NCI-H187 treated with DMSO at 0.1 percent for 48 hours (cell line): ENCODE data around the gene DGAT2.

Experiments
- DNase-seq: peaks from one replicate; lab custom pipeline; 2025; lab: John Stamatoyannopoulos, UW

Gene DGAT2

DNA sequence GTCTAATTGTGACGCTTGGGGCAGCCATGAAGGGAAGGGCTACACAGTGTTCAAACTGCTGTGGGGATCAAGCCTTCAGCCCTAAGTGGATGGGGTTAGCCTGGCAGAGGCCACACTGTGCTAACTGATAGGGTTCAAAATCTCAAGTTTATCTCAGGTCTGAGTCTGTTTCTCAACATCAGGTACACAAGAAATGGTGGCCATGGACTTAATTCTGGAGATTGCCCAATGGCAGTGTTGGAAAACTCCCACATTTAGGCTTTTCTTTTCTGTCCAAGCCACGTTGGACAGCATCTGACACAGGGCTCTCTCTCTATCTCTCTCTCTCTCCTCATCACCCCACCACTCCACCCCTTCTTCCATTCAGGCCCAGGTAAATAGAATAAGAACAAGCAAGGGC is 10.9 kb upstream of the DGAT2 start:
- DNase-seq = no peak

- no peak for DNase-seq
These were observed 8.7 kb upstream of the DGAT2 start for GRCh38 chr11:75759832-75760231.

GRCh38 chr11:75760243-75760642 is 8.3 kb upstream of the DGAT2 start:
- DNase-seq = no peak

GRCh38 chr11:75760710-75761493 is 7.7 kb upstream of the DGAT2 start:
- DNase-seq = no peak

GRCh38 chr11:75762158-75762557 is 6.4 kb upstream of the DGAT2 start:
- no peak for DNase-seq

DNA sequence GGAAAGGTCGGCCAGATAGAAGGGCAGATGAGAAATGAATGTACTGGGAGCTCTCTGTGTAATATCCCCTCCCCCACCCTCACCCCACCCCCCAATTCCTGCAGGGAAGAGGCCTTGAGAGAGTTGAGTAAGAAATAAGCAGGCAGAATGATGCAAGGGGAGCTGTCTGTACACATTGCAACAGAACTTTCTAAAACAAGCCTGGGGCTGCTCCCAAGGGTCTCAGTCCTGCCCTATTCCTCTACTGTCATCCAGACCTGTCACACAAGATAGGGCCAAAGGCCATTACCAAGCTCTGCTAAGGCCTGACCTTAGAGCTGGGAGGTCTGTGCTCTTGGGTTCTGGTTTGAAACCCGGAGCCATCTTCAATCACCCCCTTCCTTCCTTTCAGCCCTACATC is 5.7 kb upstream of the DGAT2 start:
- no peak for DNase-seq

GRCh38 chr11:75763846-75764245 is 4.7 kb upstream of the DGAT2 start:
- no peak for DNase-seq

- DNase-seq = no peak
These were observed 3.5 kb upstream of the DGAT2 start for GRCh38 chr11:75765116-75765515.

DNA sequence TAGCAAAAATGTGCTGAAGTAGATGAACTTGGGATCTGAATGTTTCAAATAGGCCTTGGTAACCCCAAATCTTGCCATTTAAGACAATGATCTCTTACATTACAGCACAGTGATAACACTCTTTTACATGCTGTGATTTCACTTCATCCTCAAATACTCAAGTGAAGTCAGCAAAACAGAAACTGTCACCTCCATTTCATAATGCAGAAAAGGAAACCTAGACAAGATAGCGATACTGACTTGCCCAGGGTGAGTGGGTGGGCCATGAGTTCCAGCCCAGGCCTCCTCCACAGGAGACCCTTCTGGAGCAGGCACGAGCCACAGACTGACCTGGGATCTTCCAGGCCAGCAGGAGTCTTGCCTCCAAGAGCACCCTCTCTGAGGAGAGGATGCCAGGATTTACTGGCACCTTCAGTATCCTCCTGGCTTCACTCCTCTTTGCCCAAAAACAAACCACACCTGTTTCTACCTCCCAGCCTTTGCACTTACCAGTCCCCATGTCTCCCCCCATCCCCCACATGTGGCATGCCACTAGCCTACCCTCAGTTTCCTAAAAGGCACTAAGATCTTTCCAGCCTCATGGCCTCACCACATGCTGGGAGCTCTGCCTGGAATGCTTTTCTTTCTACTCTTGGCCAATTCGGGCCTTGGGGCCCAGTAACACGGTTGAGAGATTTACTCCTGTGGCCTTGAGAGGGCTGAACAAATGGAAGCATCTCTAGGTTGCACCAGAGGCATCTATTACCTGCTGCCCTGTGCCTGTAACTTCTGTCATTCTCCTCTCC is 1.9 kb upstream of the DGAT2 start:
- DNase-seq = no peak

GRCh38 chr11:75767228-75767572 is 1.4 kb upstream of the DGAT2 start:
- DNase-seq = no peak

DNA sequence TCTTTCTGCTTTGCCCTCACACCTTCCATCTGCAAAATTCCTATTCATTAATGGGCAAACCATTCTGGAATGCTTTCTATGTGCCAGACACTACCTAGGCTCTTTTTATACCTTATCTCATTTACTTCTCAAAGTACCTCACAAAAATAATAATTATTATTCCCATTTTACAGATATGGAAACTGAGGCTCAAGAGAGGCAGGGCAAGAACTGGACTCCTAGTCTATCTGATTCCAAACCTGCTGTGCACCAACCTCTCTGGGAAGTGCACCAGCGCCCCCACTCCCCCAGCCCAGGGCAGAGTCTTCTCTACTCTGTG is 826 bp upstream of the DGAT2 start:
- DNase-seq = no peak

DNA sequence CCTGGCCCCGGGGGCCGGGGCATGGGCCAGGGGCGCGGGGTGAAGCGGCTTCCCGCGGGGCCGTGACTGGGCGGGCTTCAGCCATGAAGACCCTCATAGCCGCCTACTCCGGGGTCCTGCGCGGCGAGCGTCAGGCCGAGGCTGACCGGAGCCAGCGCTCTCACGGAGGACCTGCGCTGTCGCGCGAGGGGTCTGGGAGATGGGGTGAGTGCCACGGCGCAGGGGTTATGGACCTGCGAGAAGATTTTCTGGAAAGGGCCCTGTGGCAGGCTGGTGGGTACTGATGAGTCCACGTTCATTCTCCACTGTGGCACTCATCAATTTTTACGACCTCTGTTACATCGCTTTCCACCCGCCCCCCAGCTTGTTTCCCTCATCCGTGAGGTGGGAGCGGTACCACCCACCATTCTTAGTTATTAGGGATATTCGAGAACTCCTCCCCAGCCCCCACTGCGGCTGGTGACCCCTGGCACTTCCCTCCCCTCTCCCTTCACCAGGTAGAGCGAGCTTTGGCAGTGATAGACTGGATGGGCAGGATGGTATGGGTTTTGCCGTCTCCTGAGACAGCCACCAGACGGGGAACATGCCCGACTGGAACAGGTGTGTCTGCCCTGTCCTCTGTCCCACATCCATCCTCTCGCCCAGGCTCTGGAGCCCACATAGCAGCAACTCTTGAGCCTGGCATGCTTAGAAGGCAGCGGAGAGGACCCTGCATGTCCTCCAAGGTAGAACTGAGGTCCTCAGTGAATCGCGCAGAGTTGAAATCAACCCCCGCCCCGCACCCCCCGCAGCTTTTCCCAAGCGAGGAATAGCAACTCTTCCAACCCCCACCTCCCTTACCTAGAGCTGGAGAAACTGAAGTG is 562 bp downstream of the DGAT2 start:
- no peak for DNase-seq

GRCh38 chr11:75770102-75770501 is 1.5 kb downstream of the DGAT2 start:
- no peak for DNase-seq

DNA sequence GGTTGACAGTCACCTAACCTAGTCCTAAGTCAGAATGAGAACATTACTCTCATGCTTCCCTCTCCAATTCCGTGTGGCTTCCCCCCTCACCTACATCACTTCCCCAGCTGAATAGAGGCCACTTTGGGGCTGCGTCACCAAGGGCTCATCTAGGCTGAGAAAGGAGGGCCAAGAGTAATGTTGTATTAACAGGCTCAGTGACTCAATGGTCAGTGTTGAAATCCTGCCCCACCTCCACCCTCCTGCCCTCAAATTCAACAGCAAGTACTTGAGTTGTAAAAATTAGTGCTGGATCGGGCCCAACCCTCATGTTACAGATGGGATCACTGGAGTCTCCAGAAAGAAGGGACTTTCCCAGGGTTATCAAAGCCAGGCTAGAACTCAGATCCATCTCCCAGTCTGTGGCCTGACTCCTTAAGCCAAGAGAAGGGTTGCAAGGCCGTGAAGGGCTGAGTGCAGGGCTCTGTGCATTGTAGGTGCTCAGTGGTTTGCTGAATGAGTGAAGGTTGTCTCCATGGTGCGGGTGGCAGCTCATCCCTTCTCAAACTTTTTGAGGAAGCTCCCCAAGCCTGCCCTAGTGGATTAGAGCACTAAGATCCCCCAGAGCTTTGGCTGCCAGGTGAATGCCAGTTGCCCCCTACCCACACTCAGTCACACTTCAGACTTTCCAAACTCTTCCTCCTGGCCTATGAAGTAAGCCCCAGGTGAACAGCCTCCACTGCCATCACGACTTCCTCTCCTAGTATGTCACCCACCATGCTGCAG is 3.2 kb downstream of the DGAT2 start:
- DNase-seq = no peak

DNA sequence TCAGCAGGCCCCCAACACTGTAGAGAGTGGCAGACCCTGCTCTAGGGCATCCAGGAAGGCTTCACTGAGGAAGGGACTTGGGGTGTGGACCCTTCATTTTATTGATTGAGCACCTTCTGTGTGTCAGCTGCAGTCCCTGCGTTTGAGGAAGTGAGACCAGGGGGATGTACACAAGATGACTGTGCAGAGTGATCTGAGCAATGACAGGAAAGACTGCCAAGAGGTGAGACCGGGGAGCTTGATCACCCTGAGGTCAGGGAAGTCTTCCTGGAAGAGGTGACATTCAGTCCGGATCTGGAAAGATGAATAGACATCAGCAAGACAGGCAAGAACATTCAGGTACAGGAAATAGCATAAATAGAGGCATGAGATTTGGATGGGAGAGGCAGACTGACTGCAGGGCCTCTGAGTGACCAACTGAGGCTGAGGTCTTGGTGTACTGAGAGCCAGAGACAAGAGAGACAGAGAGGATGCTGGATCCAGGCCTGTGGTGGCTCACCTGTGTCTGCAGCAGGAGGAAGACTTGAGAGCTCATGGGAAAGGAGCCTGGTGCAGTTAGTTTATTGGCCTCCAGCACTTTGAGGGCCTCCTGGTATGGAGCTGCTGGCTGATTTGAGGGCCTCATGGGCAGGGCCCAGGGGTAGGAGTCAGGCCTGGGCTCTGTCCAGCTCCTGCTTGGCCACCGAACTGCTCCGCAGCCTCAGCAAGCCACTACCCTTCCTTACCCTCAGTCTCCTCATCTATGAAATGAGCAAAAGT is 5.2 kb downstream of the DGAT2 start:
- DNase-seq = no peak

DNA sequence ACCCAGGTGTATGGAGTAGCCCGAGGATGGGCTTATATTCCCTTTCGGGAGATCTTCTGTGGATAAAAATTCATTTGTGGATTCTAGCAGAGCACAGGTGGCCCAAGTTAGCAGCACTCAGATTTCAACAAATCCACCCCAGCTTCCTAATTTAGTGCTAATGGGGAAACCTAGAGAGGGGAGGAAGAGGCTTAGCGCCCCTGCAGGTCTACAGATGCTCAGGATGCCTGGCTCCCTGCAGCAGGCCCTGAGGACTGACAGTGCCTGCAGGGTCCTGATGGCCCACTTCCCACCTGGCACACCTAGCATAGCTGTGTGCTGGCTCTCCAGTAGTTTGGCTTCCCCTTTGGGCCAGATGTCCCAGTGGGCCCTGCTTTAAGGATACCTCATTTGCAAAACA is 6.5 kb downstream of the DGAT2 start:
- no peak for DNase-seq

- DNase-seq = no peak
These were observed 8.0 kb downstream of the DGAT2 start for GRCh38 chr11:75776546-75776945.

DNA sequence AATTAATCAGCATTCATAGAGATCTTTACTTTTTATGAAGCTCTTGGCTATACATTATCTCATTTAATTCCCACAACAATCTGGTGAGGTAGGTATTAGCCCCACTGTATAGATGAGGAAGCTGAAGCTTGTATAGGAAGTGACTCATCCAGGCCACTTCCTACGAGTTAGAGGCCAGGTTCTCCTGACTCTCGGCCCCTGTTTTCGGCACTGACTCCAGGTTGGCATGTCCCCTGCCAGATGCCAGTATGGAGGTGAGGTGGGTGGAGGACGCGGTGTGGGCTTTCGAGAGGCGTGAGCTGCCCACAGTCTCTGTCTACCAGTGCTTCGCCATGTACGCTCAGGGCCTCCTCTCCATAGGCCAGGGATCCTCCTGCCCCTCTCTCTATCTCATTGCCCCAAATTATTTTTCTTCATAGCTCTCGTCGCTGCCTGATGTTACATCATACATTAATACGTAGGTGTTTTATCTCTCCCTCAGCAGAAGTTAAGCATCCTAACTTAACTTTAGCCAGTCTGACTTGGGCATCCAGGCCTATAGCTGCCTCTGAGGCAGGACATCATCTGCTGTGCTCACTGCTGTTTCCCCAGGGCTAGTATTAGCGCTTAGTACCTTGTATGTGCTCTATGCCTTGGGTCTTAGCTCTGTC is 9.0 kb downstream of the DGAT2 start:
- DNase-seq = no peak

DNA sequence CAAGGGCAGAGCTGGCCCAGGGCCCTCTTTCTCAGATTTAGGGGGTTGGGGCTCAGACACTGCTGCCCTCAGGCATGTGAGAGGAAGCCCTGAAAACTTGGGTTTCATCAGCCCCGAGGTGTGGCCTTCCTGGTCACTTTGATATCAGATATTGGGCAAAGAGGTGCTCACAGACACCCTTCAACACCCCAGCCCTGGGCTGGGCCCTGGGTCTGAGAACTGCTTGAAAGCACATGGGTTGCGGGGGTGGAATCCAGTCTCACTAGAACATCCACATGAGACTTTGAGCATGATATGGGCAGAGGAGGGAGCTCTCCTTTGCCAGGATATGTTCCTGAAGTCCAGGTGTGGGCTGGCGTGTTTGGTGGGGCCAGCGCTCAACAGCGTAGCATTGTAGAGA is 10.4 kb downstream of the DGAT2 start:
- DNase-seq = no peak

DNA sequence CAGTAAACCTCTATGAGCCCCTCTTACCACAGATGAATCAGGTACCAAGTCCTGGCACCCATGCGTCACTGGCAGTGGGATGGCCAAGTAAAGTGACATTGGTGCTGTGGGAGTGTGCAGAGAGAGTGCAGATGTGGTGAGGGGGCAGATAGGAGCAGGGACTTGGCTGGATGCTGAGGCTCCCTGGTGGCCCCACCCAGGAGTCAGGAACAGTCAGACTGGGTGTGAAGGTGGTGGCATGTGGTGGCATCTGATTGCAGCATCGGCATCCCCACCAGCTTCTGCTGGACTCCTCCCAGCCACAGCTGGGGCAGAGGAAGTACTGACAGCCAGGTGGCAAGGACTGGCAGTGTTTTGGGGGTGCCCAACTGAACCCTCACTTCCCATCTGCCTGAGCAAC is 11.4 kb downstream of the DGAT2 start:
- DNase-seq = no peak

DNA sequence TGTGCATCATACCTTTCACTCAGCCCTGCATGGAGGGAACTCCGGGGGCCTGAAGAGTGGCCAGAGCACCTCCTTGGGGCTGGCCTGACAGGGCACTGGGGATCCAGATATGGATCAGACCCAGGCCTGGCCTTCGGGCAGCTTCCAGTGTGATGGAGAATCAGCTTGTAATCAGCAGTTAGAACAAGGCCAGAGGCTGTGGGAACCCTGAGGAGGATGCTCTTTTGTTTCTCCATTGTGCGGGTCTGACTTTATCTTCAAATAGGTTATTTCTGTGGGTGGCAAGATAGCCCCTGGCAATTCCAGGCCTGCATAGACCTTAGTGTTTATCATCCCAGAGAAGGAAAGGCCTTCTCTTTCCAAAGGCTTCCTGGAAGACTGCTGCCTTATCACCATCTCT is 12.3 kb downstream of the DGAT2 start:
- no peak for DNase-seq
